Colonic mucosa (tissue), 4 donors: Measurements from ENCODE around the gene IGFBPL1. TPM values are rescaled to one million over a fixed set of nuclear protein-coding genes. Genes with fewer than 3 reads are reported as not detected.
A peak's percentile ranks its signal among the peaks of the same experiment; 100 is the strongest.
"Not testable (repeated sequence)": the region's sequence is repeated elsewhere in the genome, so short reads cannot be mapped to it uniquely, and the experiment has no call there.

Experiments used
- DNase-seq: peaks from one replicate; pipeline ENCODE4 v3.0.0-alpha.2; 2020
- H3K27ac ChIP-seq: fragments of 200-600 bp; one replicate; pipeline ENCODE4 v1.8.0; 2021
- H3K27me3 ChIP-seq: fragments of 200-600 bp; one replicate; pipeline ENCODE4 v1.8.0; 2021
- H3K36me3 ChIP-seq: fragments of 200-600 bp; one replicate; pipeline ENCODE4 v1.8.0; 2021
- H3K4me1 ChIP-seq: fragments of 200-600 bp; one replicate; pipeline ENCODE4 v1.8.0; 2021; ENCODE audit warnings: mild to moderate bottlenecking
- H3K4me3 ChIP-seq: fragments of 200-600 bp; one replicate; pipeline ENCODE4 v1.8.0; 2021
- H3K9ac ChIP-seq, 2 donors: one replicate each; pipeline ENCODE4 v1.7.0; 2013; ENCODE audit warnings: control low read depth in 2 of 2, low read depth in 2 of 2, low read length in 2 of 2
- H3K9me3 ChIP-seq: fragments of 200-600 bp; one replicate; pipeline ENCODE4 v1.8.0; 2021
- CTCF ChIP-seq: fragments of 200-600 bp; IDR thresholded peaks from one replicate; pipeline ENCODE4 v1.8.0; 2022; ENCODE audit warnings: antibody characterized with exemption, mild to moderate bottlenecking
- intact Hi-C: fragments of 100-400 bp; cut with DNase I; formaldehyde crosslinking; loops from one replicate; pipeline ENCODE4 v1.14.1; 2022
- total RNA-seq, 2 donors: library from RNA; stranded (reverse); fragmentation: NEBNext Ultra II Directional in 1 of 2; extraction: Animal tissue kit (Norgen Biotek cat#: 25700) in 1 of 2; gene quantifications; one replicate each; pipeline ENCODE4 v1.2.1, GENCODE V29; 2021
- donor health status: healthy.
- donor health status: DM: no; HTN: no; CAD: no.
- donor health status: DM: no; HTN: no; CAD: no.

Gene IGFBPL1
- 1 to 10 TPM in 1 of 2 donors, under 1 TPM in 1; 0.82 to 1.3 TPM for total RNA-seq

GRCh38 chr9:38423973-38424843, at the start of gene IGFBPL1:
Gene IGFBPL1, minus strand, starts transcription at chr9:38424454. Its CDS starts 30 bp downstream, at chr9:38424424.
- no peak for DNase-seq
- H3K4me1 ChIP-seq: no peaks in the 10 kb centered on the region
- no peaks in the 10 kb centered on the region for H3K9me3 ChIP-seq
- H3K27me3 ChIP-seq: peaks cover 13% of the 10 kb centered on the region
- intact Hi-C loops: no loop called here
- peak within 1 kb of the TSS in 1 of 2 donors; percentile 35 for H3K9ac ChIP-seq
- no peak for TF ChIP-seq CTCF
- H3K4me3 ChIP-seq: peak within 1 kb of the TSS; percentile 23
- H3K27ac ChIP-seq: no peak within 1 kb of the TSS
- H3K36me3 ChIP-seq: no peaks in the 10 kb centered on the region

- H3K4me1 ChIP-seq, H3K4me3 ChIP-seq, H3K9me3 ChIP-seq, DNase-seq, intact Hi-C loops, H3K36me3 ChIP-seq, H3K27me3 ChIP-seq, H3K9ac ChIP-seq, H3K27ac ChIP-seq: not testable (repeated sequence)
Measured at GRCh38 chr9:38472583-38473249, 48.5 kb upstream of the IGFBPL1 start.

- Histone ChIP-seq H3K4me3 (no peak overlapping the region), H3K9me3 (no peaks in the 10 kb centered on the region), H3K27me3 (no peaks in the 10 kb centered on the region), H3K27ac (no peak overlapping the region), H3K36me3 (no peaks in the 10 kb centered on the region), H3K9ac (no peak overlapping the region), H3K4me1 (no peaks in the 10 kb centered on the region)
- no peak for TF ChIP-seq CTCF
- intact Hi-C loops: no loop called here
- DNase-seq: no peak
Measured at GRCh38 chr9:38467404-38467803, 43.1 kb upstream of the IGFBPL1 start.

- Histone ChIP-seq H3K27ac (no peak overlapping the region), H3K36me3 (no peaks in the 10 kb centered on the region), H3K4me3 (no peak overlapping the region), H3K27me3 (no peaks in the 10 kb centered on the region), H3K4me1 (no peaks in the 10 kb centered on the region), H3K9me3 (no peaks in the 10 kb centered on the region), H3K9ac (no peak overlapping the region)
- TF ChIP-seq CTCF: no peak
- DNase-seq: no peak
- intact Hi-C loops: no loop called here
Measured at GRCh38 chr9:38453835-38454234, 29.6 kb upstream of the IGFBPL1 start.

GRCh38 chr9:38451162-38451561, 26.9 kb upstream of the IGFBPL1 start:
- H3K27ac ChIP-seq: no peak overlapping the region
- DNase-seq: no peak
- TF ChIP-seq CTCF: no peak
- no peak overlapping the region for H3K4me3 ChIP-seq
- H3K9me3 ChIP-seq: no peaks in the 10 kb centered on the region
- no peaks in the 10 kb centered on the region for H3K4me1 ChIP-seq
- H3K36me3 ChIP-seq: no peaks in the 10 kb centered on the region
- intact Hi-C loops: no loop called here
- H3K9ac ChIP-seq: no peak overlapping the region
- no peaks in the 10 kb centered on the region for H3K27me3 ChIP-seq

GRCh38 chr9:38447703-38448102, 23.4 kb upstream of the IGFBPL1 start:
- no peaks in the 10 kb centered on the region for H3K27me3 ChIP-seq
- H3K36me3 ChIP-seq: no peaks in the 10 kb centered on the region
- TF ChIP-seq CTCF: no peak
- intact Hi-C loops: no loop called here
- H3K4me1 ChIP-seq: no peaks in the 10 kb centered on the region
- no peaks in the 10 kb centered on the region for H3K9me3 ChIP-seq
- no peak overlapping the region for H3K27ac ChIP-seq
- no peak for DNase-seq
- no peak overlapping the region for H3K9ac ChIP-seq
- no peak overlapping the region for H3K4me3 ChIP-seq
